Glutamatergic neuron (in vitro differentiated cells): ENCODE measurements around the gene IL17REL. TPM values are rescaled to one million over a fixed set of nuclear protein-coding genes. Genes with fewer than 3 reads are reported as not detected.

Experiments used
- DNase-seq: peaks from one replicate; pipeline ENCODE4 v3.0.0; 2022
- H3K27ac Mint-ChIP-seq: one replicate; pipeline ENCODE4 v1.8.0; 2020; ENCODE audit warnings: mild to moderate bottlenecking, mixed read lengths, inconsistent platforms; ENCODE audit not compliant: unreplicated experiment
- H3K27me3 Mint-ChIP-seq: one replicate; pipeline ENCODE4 v1.8.0; 2020; ENCODE audit warnings: mild to moderate bottlenecking, moderate library complexity, mixed read lengths, inconsistent platforms; ENCODE audit not compliant: unreplicated experiment
- H3K36me3 Mint-ChIP-seq: one replicate; pipeline ENCODE4 v1.8.0; 2020; ENCODE audit warnings: mild to moderate bottlenecking, mixed read lengths, inconsistent platforms; ENCODE audit not compliant: unreplicated experiment
- H3K4me1 Mint-ChIP-seq: one replicate; pipeline ENCODE4 v1.8.0; 2020; ENCODE audit warnings: mild to moderate bottlenecking, low read depth, mixed read lengths, inconsistent platforms; ENCODE audit not compliant: unreplicated experiment
- H3K4me3 Mint-ChIP-seq: one replicate; pipeline ENCODE4 v1.8.0; 2020; ENCODE audit warnings: mild to moderate bottlenecking, mixed read lengths, inconsistent platforms; ENCODE audit not compliant: unreplicated experiment
- H3K9me3 Mint-ChIP-seq: one replicate; pipeline ENCODE4 v1.8.0; 2020; ENCODE audit warnings: mild to moderate bottlenecking, moderate library complexity, mixed read lengths, inconsistent platforms; ENCODE audit not compliant: unreplicated experiment
- total RNA-seq: library from RNA; stranded (reverse); fragmentation: NEBNext Ultra II Directional; extraction: Animal tissue kit (Norgen Biotek cat#: 25700); gene quantifications from one replicate; pipeline ENCODE4 v1.2.1, GENCODE V29; 2021; ENCODE audit not compliant: unreplicated experiment
- TF ChIP-seq, protein P1 (sequence below): fragments of 200-600 bp; sonication (generic); IDR thresholded peaks from one replicate; pipeline ENCODE4 v1.5.0; 2021; ENCODE audit not compliant: partially characterized antibody, unreplicated experiment

Gene IL17REL
- total RNA-seq, 1 donor from 2014 or later = not detected

DNA sequence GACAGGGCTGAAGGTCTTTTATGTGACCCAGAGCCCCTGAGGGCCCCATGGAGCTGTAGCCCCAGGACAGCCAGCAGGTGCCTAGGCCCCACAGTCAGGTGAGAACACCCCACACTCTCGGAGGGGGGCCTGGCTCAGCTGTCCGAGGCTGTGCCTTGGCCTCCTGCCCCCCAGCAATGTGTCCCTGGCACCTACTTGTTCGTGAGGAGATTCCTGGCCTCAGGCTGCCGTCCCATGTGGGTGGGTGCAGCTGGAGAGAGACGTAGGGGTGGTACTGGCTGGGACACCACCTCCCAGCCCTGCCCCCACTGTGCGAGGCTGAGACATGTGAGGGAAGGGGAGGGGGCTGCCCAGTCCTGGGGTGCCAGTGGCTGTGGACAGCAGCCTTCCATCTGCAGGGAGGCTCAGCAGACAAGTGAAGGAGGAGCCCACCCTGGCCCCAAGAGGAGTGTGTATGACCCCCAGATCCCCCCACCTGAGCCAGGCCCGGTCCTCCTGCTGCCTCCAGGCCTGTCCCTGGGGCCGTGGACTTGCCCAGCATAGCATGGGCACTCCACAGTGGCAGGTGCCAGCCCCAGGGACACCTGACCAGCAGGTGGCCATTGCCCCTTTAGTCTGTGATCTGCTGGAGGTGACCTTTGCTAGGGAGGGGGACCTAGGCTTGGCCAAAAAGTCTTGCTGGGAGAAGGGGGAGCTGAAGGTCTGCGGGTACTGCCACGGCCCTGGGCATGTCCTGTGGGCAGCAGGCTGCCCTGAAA is 17.0 kb downstream of the IL17REL start:
- TF ChIP-seq, protein P1, sequence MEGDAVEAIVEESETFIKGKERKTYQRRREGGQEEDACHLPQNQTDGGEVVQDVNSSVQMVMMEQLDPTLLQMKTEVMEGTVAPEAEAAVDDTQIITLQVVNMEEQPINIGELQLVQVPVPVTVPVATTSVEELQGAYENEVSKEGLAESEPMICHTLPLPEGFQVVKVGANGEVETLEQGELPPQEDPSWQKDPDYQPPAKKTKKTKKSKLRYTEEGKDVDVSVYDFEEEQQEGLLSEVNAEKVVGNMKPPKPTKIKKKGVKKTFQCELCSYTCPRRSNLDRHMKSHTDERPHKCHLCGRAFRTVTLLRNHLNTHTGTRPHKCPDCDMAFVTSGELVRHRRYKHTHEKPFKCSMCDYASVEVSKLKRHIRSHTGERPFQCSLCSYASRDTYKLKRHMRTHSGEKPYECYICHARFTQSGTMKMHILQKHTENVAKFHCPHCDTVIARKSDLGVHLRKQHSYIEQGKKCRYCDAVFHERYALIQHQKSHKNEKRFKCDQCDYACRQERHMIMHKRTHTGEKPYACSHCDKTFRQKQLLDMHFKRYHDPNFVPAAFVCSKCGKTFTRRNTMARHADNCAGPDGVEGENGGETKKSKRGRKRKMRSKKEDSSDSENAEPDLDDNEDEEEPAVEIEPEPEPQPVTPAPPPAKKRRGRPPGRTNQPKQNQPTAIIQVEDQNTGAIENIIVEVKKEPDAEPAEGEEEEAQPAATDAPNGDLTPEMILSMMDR = no peak
- no peaks in the 10 kb centered on the region for H3K4me1 Mint-ChIP-seq
- H3K4me3 Mint-ChIP-seq = no peak overlapping the region
- H3K27ac Mint-ChIP-seq = no peak overlapping the region
- H3K36me3 Mint-ChIP-seq = peaks cover 6% of the 10 kb centered on the region
- no peak for DNase-seq
- H3K27me3 Mint-ChIP-seq = peaks cover 8% of the 10 kb centered on the region
- peaks cover 5% of the 10 kb centered on the region for H3K9me3 Mint-ChIP-seq

- H3K27ac Mint-ChIP-seq = no peak overlapping the region
- no peak for DNase-seq
- H3K9me3 Mint-ChIP-seq = peaks cover 8% of the 10 kb centered on the region
- peaks cover 6% of the 10 kb centered on the region for H3K36me3 Mint-ChIP-seq
- no peak overlapping the region for H3K4me3 Mint-ChIP-seq
- TF ChIP-seq, protein P1 = no peak
- no peaks in the 10 kb centered on the region for H3K4me1 Mint-ChIP-seq
- peaks cover 8% of the 10 kb centered on the region for H3K27me3 Mint-ChIP-seq
Observed at GRCh38 chr22:49995041-49995360, 17.6 kb downstream of the IL17REL start.

GRCh38 chr22:49994361-49995040 is 18.1 kb downstream of the IL17REL start:
- Mint-ChIP-seq H3K4me1 (no peaks in the 10 kb centered on the region), H3K9me3 (peaks cover 8% of the 10 kb centered on the region), H3K27ac (no peak overlapping the region), H3K27me3 (peaks cover 8% of the 10 kb centered on the region), H3K4me3 (no peak overlapping the region), H3K36me3 (peaks cover 6% of the 10 kb centered on the region)
- TF ChIP-seq, protein P1 = no peak
- no peak for DNase-seq

- no peak for DNase-seq
- Mint-ChIP-seq H3K27ac (no peak overlapping the region), H3K9me3 (peaks cover 6% of the 10 kb centered on the region), H3K4me1 (no peaks in the 10 kb centered on the region), H3K27me3 (peaks cover 8% of the 10 kb centered on the region), H3K36me3 (peaks cover 6% of the 10 kb centered on the region), H3K4me3 (no peak overlapping the region)
- TF ChIP-seq, protein P1 = no peak
Observed at GRCh38 chr22:49993649-49994360, 18.8 kb downstream of the IL17REL start.
